Measurements from ENCODE around the gene DIAPH2. TPM values are rescaled to one million over a fixed set of nuclear protein-coding genes. Genes with fewer than 3 reads are reported as not detected.

Gene DIAPH2
- total and polyA plus RNA-seq, 2 experiments from 2014 or later = 16.2 to 56.6 TPM

DNA sequence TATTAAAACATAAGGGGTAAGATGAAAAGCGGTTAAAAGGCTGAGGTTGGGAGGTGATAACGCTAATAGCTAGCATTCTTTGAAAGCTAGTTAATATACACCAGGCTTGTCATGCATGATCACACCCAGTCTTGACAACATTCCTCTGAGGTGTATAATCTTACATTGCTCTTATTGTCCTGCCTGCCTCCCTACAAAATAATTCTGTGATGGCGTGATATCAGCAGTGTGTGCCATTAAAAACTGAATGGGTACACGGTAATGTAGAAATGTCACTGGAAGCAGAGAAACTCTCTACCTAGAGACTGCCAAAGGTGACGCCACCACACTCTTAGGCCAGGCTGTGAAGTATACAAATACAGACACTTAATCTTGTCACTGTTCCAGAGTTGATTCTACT lies 68.1 kb downstream of the DIAPH2 start (continued):
- TF ChIP-seq, protein P1, sequence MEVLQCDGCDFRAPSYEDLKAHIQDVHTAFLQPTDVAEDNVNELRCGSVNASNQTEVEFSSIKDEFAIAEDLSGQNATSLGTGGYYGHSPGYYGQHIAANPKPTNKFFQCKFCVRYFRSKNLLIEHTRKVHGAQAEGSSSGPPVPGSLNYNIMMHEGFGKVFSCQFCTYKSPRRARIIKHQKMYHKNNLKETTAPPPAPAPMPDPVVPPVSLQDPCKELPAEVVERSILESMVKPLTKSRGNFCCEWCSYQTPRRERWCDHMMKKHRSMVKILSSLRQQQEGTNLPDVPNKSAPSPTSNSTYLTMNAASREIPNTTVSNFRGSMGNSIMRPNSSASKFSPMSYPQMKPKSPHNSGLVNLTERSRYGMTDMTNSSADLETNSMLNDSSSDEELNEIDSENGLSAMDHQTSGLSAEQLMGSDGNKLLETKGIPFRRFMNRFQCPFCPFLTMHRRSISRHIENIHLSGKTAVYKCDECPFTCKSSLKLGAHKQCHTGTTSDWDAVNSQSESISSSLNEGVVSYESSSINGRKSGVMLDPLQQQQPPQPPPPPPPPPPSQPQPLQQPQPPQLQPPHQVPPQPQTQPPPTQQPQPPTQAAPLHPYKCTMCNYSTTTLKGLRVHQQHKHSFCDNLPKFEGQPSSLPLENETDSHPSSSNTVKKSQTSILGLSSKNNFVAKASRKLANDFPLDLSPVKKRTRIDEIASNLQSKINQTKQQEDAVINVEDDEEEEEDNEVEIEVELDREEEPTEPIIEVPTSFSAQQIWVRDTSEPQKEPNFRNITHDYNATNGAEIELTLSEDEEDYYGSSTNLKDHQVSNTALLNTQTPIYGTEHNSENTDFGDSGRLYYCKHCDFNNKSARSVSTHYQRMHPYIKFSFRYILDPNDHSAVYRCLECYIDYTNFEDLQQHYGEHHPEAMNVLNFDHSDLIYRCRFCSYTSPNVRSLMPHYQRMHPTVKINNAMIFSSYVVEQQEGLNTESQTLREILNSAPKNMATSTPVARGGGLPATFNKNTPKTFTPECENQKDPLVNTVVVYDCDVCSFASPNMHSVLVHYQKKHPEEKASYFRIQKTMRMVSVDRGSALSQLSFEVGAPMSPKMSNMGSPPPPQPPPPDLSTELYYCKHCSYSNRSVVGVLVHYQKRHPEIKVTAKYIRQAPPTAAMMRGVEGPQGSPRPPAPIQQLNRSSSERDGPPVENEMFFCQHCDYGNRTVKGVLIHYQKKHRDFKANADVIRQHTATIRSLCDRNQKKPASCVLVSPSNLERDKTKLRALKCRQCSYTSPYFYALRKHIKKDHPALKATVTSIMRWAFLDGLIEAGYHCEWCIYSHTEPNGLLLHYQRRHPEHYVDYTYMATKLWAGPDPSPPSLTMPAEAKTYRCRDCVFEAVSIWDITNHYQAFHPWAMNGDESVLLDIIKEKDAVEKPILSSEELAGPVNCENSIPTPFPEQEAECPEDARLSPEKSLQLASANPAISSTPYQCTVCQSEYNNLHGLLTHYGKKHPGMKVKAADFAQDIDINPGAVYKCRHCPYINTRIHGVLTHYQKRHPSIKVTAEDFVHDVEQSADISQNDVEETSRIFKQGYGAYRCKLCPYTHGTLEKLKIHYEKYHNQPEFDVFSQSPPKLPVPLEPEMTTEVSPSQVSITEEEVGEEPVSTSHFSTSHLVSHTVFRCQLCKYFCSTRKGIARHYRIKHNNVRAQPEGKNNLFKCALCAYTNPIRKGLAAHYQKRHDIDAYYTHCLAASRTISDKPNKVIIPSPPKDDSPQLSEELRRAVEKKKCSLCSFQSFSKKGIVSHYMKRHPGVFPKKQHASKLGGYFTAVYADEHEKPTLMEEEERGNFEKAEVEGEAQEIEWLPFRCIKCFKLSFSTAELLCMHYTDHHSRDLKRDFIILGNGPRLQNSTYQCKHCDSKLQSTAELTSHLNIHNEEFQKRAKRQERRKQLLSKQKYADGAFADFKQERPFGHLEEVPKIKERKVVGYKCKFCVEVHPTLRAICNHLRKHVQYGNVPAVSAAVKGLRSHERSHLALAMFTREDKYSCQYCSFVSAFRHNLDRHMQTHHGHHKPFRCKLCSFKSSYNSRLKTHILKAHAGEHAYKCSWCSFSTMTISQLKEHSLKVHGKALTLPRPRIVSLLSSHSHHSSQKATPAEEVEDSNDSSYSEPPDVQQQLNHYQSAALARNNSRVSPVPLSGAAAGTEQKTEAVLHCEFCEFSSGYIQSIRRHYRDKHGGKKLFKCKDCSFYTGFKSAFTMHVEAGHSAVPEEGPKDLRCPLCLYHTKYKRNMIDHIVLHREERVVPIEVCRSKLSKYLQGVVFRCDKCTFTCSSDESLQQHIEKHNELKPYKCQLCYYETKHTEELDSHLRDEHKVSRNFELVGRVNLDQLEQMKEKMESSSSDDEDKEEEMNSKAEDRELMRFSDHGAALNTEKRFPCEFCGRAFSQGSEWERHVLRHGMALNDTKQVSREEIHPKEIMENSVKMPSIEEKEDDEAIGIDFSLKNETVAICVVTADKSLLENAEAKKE (CRISPR knock-in tag; IDR thresholded peaks at IDR 0.05) = no peak

DNA sequence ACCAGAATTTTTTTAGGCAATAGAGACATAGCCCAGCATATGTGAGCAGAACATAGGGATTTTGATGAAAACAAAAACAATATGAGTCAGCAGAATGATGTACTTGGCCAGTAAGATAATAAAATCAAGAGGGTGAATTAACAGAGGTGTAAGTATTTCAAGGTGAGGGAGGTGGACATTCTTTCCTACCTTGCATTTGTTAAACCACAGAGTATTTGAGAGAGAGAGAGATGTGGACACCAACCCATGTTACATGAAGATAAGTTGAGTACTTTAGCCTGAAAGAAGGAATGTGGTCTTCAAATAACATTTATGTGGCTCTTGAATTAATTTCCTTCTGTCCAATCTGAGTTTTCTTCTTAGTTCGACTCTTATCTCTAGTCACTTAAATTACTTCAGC lies 68.6 kb downstream of the DIAPH2 start:
- H3K4me3 ChIP-seq = no peak overlapping the region
- no peak overlapping the region for H3K27ac ChIP-seq (ENCODE audit: low read depth)
- Mint-ChIP-seq H3K4me1 (no peaks in the 10 kb centered on the region), H3K36me3 (ENCODE audit: low read depth) (peaks cover 5% of the 10 kb centered on the region; the same call in 1 of the 3 replicates), H3K9me3 (no peaks in the 10 kb centered on the region), H3K27ac (no peak overlapping the region; the same call in 1 of the 2 replicates), H3K27me3 (ENCODE audit: insufficient read depth, low read depth, poor library complexity) (no peaks in the 10 kb centered on the region), H3K4me3 (no peak overlapping the region)
- no peak overlapping the region for H2AFZ ChIP-seq
- no peaks in the 10 kb centered on the region for H3K27me3 ChIP-seq (ENCODE audit: insufficient read depth)
- no peaks in the 10 kb centered on the region for H3K36me3 ChIP-seq (ENCODE audit: insufficient read depth)
- H3K9me2 ChIP-seq (ENCODE audit: insufficient read depth) = no peaks in the 10 kb centered on the region
- H4K20me1 ChIP-seq (replicated peaks; ENCODE audit: insufficient read depth) = no peaks in the 10 kb centered on the region
- no peak for DNase-seq (ENCODE audit: low spot score)
- no peaks in the 10 kb centered on the region for H3F3A ChIP-seq (replicated peaks; ENCODE audit: low read depth)
- no peak for ATAC-seq
- no peak overlapping the region for H3K4me2 ChIP-seq
- H3K4me1 ChIP-seq (ENCODE audit: insufficient read depth) = no peaks in the 10 kb centered on the region
- no peaks in the 10 kb centered on the region for H3K79me2 ChIP-seq (replicated peaks; ENCODE audit: insufficient read depth)
- TF ChIP-seq JUNB (IDR thresholded peaks at IDR 0.05; ENCODE audit: unreplicated experiment) (no peak), EZH2 (IDR thresholded peaks at IDR 0.05; ENCODE audit: low read depth, unreplicated experiment) (no peak), NANOG (IDR thresholded peaks at IDR 0.05; ENCODE audit: borderline replicate concordance) (no peak), STAT1 (IDR thresholded peaks at IDR 0.05; ENCODE audit: unreplicated experiment) (no peak), ZNF331 (CRISPR knock-in tag; IDR thresholded peaks at IDR 0.05; ENCODE audit: low read depth) (no peak), POLR2AphosphoS5 (IDR thresholded peaks at IDR 0.05; ENCODE audit: low read depth) (no peak), CREB1 (CRISPR knock-in tag; IDR thresholded peaks at IDR 0.05; ENCODE audit: low read depth) (no peak)
- TF ChIP-seq, protein P2, sequence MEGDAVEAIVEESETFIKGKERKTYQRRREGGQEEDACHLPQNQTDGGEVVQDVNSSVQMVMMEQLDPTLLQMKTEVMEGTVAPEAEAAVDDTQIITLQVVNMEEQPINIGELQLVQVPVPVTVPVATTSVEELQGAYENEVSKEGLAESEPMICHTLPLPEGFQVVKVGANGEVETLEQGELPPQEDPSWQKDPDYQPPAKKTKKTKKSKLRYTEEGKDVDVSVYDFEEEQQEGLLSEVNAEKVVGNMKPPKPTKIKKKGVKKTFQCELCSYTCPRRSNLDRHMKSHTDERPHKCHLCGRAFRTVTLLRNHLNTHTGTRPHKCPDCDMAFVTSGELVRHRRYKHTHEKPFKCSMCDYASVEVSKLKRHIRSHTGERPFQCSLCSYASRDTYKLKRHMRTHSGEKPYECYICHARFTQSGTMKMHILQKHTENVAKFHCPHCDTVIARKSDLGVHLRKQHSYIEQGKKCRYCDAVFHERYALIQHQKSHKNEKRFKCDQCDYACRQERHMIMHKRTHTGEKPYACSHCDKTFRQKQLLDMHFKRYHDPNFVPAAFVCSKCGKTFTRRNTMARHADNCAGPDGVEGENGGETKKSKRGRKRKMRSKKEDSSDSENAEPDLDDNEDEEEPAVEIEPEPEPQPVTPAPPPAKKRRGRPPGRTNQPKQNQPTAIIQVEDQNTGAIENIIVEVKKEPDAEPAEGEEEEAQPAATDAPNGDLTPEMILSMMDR (conservative IDR thresholded peaks at IDR 0.05; ENCODE audit: low read depth in 2 of 2) = no peak
- TF ChIP-seq, protein P3, sequence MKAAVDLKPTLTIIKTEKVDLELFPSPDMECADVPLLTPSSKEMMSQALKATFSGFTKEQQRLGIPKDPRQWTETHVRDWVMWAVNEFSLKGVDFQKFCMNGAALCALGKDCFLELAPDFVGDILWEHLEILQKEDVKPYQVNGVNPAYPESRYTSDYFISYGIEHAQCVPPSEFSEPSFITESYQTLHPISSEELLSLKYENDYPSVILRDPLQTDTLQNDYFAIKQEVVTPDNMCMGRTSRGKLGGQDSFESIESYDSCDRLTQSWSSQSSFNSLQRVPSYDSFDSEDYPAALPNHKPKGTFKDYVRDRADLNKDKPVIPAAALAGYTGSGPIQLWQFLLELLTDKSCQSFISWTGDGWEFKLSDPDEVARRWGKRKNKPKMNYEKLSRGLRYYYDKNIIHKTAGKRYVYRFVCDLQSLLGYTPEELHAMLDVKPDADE (IDR thresholded peaks at IDR 0.05) = no peak

Measured in GM23338 (cell line).